ENCODE results near the gene SPATA25.
"Not testable (repeated sequence)": the region's sequence is repeated elsewhere in the genome, so short reads cannot be mapped to it uniquely, and the experiment has no call there.

SPATA25 gene

DNA sequence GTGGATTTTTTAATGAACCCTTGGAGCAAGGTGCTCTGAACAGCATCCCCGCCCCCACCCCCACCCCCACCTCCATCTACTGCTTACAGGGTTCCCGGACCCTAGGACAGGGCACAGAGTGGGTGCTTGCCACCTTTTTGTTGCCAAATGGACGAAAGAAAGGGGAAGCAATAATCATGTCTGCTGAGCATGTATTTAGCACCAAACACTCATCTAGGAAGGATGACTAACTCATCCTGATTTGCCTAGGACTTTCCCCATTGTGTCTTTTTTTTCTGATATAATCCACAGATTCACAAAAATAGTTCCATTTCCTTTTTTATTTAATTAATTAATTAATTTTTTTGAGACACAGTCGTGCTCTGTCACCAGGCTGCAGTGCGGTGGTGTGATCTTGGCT lies 25.7 kb upstream of the SPATA25 start:
- DNase-seq = peak; percentile 68 to 81

DNA sequence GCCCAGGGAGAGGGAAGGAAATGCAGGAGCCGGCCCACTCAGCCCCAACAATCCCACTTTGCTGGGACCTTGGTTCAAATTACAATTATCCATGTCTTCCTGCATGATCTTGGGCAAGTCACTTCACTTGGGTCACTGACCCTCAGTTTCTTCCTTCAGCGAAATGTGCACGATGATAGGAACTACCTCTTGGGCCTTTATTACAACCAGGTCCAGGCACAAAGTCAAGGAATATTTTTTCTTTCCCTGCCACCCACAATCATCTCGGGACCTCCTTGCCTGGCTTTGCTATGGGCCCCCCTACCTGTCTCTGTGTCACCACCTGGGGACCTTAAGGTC lies 24.9 kb upstream of the SPATA25 start:
- no peak for DNase-seq

DNA sequence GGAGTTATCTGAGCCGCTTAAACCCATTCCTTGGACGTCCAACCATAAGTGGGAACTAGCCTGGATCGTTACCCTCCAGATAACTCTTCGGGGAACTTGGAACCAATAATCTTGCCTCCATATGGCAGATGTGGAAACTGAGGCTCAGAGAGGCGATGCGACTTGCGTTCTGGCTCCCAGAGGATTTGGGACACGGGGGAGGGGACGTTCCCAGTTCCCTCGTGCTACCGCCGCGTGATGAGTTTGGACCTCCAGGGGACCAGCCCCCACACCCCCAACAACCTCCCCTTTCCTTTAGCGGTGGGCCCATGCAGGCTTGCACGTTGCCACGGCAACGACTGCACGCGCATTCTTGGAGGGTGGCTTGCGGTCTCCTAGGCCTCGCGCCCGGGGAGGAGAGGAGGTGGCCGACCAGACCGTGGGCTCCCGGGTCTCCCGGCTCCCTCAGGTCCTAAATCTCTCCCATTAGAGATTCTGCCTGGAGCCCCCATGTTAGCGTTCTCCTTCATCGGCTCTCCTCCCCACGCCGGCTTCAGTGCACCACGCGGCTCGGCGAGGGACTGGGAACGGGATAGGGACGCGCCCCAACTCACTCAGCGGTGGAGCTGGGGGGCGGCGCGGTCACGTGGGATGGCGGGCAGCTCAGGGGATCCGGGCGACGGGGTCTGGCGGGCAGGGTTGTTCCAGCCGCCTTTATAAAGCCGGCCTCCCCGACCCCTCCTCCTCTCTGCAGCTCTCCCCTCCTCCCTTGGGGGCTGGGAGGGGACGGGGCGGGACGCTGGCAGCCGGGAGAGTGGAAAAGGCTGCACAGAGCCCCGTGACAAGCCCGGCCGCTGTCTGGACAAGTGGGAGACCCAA lies 24.3 kb upstream of the SPATA25 start, which contains the start of gene PLTP:
Gene PLTP (minus strand): TSS at position 670 of the 858 bp plus-strand sequence. CDS start 703 bp downstream, outside the sequence.
- DNase-seq = peak in 1 of 2 donors; percentile 28

DNA sequence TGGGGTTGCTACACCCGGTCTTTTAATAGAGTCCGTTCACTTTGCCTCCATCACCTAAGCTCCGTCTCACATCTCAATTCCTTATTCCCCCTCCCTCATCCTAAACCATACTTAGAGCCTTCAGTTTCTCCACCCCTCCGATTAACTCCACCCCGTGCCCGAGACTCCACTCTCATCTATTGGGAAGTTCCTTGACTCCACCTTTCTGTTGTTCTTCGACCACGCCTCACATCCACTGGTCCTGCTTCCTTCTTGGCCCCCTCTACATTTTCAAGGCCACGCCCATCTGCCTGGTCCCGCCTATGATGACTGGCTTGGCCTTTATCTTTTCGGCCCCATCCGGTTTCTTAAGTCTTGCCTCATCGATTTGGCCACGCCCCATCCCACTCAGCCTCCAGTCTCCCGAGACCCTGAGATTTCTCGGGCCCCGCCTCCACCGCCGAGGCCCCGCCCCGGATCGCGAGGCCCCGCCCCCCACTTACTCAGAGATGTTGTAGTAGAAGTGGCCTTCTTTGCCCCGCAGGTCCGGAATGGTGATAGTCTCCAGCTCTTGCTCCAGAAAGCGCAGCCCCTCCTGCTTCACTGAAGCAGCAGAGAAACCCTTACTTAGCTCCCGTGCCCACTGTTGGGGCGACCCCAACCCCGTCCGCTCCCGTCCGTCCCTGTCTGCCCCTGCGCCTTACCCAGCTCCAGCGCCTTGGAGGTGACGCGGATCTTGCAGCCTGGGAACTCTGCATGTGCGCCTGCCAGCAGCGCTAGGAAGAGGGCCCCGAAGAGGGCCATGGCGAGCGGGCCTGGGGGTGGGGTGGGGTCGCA lies 23.5 kb upstream of the SPATA25 start:
- peak; percentile 97 to 99 for DNase-seq

DNA sequence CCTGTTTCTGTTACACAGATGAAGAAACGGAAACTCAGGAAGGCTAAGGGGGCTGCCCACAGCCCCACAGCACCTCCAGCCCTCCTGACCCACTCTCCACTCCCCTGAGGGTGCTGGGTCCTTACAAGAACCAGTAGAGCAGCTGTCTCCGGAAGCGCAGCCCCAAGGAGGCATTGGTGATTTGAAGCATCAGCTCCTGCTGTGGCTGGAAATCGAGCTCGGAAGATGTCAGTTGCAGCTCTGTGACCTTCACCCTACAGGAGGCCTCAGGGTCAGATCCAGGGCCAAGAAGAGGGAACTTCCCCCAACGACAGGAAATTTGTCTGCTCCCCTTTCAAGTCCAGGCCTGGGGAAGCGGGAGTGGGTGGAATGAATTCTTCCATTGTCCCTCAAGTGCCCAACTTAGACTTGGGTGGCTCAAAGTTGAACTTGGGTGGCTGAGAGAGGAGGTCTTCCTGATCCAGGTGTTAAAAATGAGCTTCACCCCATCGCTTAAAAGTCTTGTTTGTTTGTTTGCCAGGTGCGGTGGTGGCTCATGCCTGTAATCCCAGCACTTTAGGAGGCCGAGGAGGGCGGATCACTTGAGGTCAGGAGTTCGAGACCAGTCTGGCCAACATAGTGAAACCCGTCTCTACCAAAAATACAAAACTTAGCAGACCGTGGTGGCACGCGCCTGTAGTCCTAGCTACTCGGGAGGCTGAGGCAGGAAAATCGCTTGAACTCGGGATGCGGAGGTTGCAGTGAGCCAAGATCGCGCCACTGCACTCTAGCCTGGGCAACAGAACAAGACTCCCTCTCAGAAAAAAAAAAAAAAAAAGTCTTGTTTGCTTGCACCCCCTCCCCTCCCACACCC lies 22.6 kb upstream of the SPATA25 start:
- DNase-seq = peak; percentile 67 to 69

DNA sequence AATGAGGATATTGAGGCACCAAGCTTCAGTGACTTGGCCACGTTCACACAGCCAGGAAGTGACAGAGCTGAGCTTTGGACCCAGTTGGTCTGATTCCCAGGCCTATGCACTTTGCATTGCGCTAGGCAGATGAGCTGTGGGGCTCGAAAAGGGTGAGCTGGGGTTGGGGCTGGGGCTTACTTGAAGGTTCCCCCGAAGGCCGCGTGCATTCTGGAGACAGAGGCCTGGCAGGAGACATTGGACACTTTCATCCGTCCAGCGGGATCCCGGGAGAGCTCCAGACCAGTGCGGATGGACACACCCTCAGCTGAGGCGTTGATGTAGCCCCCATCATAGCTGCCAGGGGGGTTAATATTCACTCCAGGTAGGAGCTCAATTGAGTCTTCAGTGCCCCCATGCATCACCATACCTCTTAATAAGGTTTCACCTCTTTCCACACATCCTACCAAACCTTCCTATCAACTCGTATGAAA lies 21.9 kb upstream of the SPATA25 start:
- DNase-seq = no peak

DNA sequence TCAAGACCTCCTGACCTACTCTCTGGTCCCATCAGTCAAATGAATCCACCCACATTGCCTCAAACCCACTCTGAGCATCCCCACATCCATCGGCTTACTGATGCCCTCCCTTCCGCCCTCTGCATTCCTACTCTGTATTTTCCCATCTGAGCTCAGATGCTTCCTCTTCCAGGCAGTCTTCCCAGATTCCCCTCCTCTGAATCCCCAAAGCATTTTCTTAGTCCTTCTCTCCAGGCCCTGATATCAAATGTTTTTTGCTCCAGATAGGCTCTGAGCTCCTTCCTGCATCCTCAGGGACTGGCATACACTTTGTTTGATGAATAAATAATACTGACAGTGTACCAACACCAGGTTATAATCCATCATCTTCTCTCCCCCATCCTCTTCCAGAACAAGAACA lies 20.7 kb upstream of the SPATA25 start:
- DNase-seq = no peak

DNA sequence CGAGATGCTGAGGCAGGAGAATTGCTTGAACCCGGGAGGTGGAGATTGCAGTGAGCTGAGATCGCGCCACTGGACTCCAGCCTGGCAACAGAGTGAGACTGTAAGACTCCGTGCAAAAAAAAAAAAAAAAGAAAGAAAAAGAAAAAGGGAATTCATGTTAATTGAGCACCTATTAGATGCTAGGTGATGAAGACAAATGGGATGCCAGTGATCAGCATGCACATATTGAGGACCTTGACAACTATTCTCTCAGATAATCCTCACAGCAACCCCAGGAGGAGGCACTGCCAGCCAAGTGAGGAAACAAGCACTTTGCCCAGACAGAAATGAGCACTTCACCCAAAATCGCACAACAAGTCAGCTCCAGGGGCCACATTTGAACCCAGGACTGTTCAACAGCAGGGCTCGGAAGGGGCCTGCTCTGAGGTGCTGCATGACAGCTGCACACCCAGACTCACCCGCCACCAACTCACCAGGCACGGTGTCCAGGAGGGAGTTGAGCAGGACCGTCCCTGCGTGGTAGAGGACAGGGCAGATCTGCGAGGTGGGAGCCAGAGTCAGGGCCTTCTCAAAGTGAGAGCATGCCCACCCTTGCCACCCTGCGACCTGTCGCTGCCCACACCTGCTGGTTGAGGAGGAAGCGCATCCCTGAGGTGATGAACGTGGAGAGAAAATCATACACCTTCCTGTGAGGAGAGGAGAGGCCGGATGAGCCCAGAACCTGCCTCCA lies 20.0 kb upstream of the SPATA25 start:
- no peak for DNase-seq

DNA sequence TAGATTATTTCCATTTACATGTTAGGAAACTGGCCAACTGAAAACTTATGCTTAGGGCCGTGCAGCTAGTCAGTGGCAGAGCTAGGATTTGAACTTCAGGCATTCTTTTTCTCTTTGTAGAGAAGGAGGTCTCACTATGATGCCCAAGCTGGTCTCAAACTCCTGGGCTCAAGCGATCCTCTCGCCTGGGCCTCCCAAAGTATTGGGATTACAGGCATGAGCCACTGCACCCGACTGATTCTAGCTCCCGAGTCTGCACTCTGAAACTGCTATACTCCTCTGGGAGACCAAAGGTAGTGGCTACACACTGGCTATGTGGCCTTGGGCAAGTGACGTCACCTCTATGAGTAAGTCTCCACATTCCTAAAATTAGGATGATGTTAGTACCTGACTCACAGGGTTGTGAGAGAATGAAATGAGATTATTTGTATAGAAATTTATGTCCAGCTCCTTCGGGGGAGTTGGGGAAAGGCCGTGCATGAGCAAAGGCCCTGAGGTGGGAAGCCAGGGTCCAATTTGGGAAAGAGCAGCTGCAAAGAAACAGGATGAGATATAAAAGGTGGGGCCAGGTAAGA lies 18.2 kb upstream of the SPATA25 start:
- DNase-seq = no peak

DNA sequence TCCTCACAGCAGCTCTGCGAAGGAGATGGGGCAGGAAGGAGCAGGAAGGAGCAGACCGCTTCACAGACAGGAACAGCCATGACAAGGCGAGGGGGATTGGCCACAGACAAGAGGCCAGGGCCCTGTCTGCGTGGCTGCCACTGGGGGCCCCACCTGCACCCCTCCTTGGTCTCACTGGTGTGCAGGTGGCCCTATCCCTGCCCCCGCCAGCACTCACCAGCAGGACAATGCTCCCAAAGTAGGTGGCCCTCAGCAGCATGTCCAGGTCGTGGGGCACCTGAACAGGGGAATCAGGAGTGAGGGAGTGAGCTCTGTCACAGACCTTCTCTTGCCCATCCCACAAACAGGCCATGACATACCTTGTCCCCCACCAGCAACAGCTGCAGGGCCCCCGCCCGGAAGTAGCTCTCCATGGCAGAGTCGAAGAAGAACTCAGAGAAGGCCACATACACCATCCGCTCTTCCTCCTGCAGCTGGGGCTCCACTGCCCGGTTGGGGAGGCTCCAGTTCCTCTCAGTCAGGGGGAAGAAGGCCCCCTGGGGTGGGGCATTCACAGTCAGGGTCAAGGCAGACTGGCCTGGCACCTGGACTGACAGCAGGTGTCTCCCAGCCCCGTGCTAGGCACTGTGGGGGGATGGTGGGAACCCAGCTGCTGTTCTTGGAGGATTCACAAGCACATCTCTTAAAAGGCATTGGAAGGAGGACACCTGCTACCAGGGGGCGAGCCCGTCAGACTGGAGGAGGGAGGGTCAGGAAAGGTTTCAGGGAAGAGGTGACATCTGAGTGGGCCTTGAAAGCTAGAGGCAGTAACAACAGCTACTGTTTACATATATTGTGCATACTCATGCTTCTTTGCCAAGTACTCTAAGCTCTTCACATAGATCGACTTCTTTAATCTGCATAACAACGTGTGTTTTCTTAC lies 17.4 kb upstream of the SPATA25 start:
- DNase-seq = no peak

DNA sequence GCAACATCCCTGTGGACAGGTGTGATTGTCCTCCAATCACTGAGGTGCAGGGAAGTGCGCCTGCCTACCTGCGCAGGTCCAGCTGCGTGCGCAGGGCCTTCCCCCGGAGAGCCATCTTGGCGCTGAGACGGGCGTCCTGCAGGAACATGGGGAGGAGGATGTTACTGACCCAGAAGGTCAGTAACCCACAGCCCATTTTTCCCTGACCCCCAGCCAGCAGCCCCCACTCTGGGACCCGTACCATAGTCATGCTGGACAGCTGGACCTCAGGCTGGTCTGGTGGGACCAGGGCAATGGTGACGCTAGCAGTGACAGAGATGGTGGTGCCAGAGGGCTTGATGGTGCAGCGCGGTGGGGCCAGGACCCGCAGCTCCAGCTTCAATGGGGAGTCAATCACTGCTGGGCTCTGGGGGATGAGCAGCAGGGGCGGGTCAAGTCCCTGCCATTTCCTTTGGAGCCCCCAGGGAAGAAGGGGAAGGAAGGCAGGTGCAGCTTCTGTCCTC lies 14.8 kb upstream of the SPATA25 start:
- no peak for DNase-seq

DNA sequence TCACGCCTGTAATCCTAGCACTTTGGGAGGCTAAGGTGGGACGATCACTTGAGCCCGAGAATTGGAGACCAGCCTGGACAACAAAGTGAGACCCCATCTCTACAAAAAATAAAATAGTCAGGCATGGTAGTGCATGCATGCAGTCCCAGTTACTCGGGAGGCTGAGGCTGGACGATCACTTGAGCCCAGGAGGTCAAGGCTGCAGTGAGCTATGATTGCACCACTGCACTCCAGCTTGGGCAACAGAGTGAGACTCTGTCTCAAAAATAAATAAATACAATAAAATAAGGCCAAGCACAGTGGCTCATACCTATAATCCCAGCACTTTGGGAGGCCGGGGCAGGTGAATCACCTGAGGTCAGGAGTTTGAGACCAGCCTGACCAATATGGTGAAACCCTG lies 13.9 kb upstream of the SPATA25 start:
- DNase-seq = not testable (repeated sequence)

DNA sequence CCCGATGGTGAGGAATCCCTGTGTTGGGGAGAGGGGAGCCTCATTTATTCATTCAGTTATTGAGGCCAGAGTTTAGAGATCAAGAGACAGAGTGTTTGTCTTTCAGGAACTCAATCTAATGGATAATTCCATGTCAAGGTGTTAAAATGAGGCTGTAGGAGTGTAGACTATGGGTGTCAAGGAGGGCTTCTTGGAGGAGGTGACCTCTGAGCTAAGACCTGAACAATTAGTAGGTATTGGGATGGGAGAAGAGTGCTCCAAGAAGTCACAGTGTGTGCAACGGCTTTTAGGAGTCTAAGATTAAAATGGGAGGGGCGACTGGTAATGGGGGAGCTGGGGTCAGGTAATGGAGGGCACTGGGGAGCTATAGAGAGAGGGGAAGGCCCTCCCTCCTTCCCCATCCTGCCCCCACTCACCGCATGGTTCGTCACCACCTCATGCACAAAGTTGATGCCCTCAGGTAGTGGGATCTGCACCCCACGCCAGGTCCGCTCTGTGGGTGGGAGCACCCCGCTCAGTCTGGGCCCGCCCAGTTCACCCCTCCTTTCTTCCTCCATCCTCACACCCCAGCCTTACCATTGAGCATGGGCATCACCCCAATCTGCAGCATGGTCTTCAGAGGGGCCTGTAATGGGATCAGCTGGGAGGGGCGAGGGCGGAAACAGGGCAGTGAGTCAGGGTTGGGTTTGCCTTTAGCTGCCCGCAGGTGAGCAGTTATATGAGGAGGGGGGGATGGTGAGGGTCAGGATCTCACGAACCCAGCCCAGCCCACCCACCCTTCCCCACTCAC lies 11.8 kb upstream of the SPATA25 start:
- no peak for DNase-seq

DNA sequence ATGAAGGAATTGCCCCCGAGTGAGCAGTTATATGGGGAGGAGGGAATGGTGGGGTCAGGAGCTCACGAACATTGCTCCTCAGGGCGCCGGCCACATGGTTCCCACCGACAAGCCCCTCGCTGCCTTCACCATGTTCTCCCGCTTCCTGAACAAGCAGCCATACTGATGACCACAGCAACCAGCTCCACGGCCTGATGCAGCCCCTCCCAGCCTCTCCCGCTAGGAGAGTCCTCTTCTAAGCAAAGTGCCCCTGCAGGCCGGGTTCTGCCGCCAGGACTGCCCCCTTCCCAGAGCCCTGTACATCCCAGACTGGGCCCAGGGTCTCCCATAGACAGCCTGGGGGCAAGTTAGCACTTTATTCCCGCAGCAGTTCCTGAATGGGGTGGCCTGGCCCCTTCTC lies 10.9 kb upstream of the SPATA25 start:
- DNase-seq = no peak

DNA sequence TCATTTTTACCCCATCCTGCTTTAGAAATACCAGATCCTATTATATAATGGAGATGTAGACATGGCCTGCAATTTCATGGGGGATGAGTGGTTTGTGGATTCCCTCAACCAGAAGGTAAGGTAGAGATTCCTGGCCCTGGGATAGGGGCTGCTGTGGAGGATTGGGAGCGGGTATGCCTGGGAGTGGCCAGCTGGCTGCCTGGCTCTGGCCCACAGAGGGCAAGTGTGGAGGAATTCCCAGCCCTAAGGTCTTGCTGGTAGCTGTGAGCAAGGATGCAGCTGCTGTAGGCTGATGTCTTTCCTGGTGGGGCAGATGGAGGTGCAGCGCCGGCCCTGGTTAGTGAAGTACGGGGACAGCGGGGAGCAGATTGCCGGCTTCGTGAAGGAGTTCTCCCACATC lies 10.3 kb upstream of the SPATA25 start:
- DNase-seq = no peak

DNA sequence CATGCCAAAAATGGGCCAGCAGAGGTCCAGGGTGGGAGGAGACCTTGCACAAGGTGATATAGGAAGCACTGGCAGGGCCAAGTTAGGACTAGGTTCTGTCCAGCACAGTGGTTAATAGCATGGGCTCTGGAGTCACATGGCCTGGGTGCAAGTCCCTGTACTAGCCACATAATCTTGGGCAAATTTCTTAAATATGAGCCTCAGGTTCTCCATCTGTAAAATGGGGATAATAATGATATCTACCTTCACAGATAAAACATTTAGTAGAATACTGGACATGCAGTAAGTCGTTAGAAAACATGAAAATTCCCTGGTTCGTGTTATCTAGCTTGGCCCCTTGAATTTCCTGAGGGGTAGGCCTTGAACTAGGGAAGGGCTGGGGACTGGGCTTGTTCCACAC lies 9.9 kb upstream of the SPATA25 start:
- no peak for DNase-seq

DNA sequence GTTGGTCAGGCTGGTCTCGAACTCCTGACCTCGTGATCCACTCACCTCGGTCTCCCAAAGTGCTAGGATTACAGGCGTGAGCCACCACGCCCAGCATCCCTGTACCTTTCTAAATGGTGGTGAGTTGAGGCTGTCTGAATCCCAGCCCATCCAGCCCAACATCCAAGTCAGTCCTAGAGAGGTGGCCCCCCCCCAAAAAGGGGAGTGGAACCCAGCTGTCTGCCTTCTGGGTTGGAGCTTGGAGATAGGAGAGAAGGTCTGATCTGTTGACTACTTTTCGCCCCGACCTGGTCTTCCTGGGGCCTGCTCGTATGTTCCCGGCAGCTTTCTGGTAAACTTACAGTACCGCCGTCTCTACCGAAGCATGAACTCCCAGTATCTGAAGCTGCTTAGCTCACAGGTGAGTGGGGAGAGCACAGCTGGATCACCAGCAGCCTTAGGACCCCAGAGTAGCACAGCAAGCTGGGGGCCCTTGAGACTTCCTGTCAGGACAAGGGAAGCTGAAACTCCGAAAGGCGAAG lies 9.3 kb upstream of the SPATA25 start:
- no peak for DNase-seq

DNA sequence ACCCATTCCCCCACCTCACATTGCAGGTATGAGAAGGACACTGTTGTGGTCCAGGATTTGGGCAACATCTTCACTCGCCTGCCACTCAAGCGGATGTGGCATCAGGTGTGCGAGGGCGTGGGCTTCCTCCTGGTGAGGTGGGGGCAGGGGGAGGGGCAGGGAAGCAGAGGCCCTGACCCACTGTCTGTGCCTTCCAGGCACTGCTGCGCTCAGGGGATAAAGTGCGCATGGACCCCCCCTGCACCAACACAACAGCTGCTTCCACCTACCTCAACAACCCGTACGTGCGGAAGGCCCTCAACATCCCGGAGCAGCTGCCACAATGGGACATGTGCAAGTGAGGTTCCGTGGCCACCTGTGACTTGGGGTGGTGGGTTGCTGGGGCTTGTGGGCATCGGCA lies 7.4 kb upstream of the SPATA25 start:
- no peak for DNase-seq

DNA sequence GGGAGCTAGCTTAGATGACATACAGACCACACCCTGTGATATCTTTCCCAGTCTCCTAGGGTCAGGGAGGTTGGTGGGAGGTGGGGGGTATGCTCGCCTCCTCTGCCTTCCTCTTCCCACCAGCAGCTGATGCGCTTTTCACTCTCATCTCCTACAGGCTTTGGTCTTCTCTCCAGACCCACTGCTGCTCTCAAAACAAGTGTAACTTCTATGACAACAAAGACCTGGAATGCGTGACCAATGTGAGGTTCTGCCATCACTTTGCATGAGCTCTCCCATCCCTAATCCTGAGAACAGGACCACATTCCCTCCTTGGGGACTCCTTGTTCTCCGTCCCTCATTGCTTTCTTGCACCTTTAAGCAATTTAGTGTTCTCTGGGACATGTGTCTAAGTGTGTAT lies 6.4 kb upstream of the SPATA25 start:
- DNase-seq = no peak
